Mesendoderm (in vitro differentiated cells): ENCODE results near the gene OR5B3.

Experiments
- DNase-seq: peaks from one replicate; pipeline ENCODE4 v3.0.0; 2013
- H2AK5ac ChIP-seq: 2 replicates; pipeline ENCODE4 v1.6.1; 2013; ENCODE audit warnings: low read length, inconsistent platforms
- H2BK120ac ChIP-seq: 2 replicates; pipeline ENCODE4 v1.6.1; 2013; ENCODE audit warnings: low read depth, mild to moderate bottlenecking, low read length, moderate library complexity, mixed read lengths
- H2BK15ac ChIP-seq: replicated peaks from 2 replicates; pipeline ENCODE4 v1.6.1; 2013; ENCODE audit warnings: low read depth, mild to moderate bottlenecking, moderate library complexity
- H2BK5ac ChIP-seq: 2 replicates; pipeline ENCODE4 v1.6.1; 2013; ENCODE audit warnings: low read length, inconsistent platforms
- H3K18ac ChIP-seq: 2 replicates; pipeline ENCODE4 v1.6.1; 2013; ENCODE audit warnings: mild to moderate bottlenecking, low read length, mixed read lengths
- H3K23ac ChIP-seq: one replicate; pipeline ENCODE4 v1.6.1; 2013; ENCODE audit warnings: low read length
- H3K27ac ChIP-seq: 2 replicates; pipeline ENCODE4 v1.5.1; 2013; ENCODE audit warnings: low read depth, mild to moderate bottlenecking, inconsistent platforms, low read length, moderate library complexity
- H3K27me3 ChIP-seq: 2 replicates; pipeline ENCODE4 v1.6.1; 2013; ENCODE audit warnings: low read length, control low read depth, mild to moderate bottlenecking, inconsistent platforms; ENCODE audit not compliant: insufficient read depth, poor library complexity
- H3K36me3 ChIP-seq: 2 replicates; pipeline ENCODE4 v1.6.1; 2013; ENCODE audit warnings: low read length, inconsistent platforms; ENCODE audit not compliant: control insufficient read depth, insufficient read depth
- H3K4ac ChIP-seq: one replicate; pipeline ENCODE4 v1.6.1; 2013; ENCODE audit warnings: low read depth, mild to moderate bottlenecking, low read length, moderate library complexity
- H3K4me1 ChIP-seq: 2 replicates; pipeline ENCODE4 v1.6.1; 2013; ENCODE audit warnings: low read depth, low read length, inconsistent platforms; ENCODE audit not compliant: control insufficient read depth
- H3K4me2 ChIP-seq: 2 replicates; pipeline ENCODE4 v1.6.1; 2013; ENCODE audit warnings: low read length
- H3K4me3 ChIP-seq: 2 replicates; pipeline ENCODE4 v1.5.1; 2013; ENCODE audit warnings: mild to moderate bottlenecking, low read length
- H3K56ac ChIP-seq: one replicate; pipeline ENCODE4 v1.6.1; 2013; ENCODE audit warnings: low read length
- H3K79me1 ChIP-seq: 2 replicates; pipeline ENCODE4 v1.6.1; 2013; ENCODE audit warnings: low read length, inconsistent platforms
- H3K79me2 ChIP-seq: 2 replicates; pipeline ENCODE4 v1.6.1; 2013; ENCODE audit warnings: mild to moderate bottlenecking, low read length; ENCODE audit not compliant: control insufficient read depth, insufficient read depth
- H3K9ac ChIP-seq: 2 replicates; pipeline ENCODE4 v1.6.1; 2013; ENCODE audit warnings: low read length, inconsistent platforms
- H4K5ac ChIP-seq: one replicate; pipeline ENCODE4 v1.6.1; 2013; ENCODE audit warnings: low read length
- H4K8ac ChIP-seq: one replicate; pipeline ENCODE4 v1.6.1; 2013; ENCODE audit warnings: low read depth, mild to moderate bottlenecking, control low read depth, low read length, moderate library complexity
- WGBS: extraction: QIAGEN DNeasy Blood & Tissue Kit; methylation state at CpG from one replicate; pipeline ENCODE4 v1.1.7; 2013; ENCODE audit warnings: low lambda C conversion rate, missing lambda C conversion rate; ENCODE audit not compliant: insufficient coverage; ENCODE audit errors: extremely low coverage; 5-methylcytosine and 5-hydroxymethylcytosine counted together

The OR5B3 gene

DNA sequence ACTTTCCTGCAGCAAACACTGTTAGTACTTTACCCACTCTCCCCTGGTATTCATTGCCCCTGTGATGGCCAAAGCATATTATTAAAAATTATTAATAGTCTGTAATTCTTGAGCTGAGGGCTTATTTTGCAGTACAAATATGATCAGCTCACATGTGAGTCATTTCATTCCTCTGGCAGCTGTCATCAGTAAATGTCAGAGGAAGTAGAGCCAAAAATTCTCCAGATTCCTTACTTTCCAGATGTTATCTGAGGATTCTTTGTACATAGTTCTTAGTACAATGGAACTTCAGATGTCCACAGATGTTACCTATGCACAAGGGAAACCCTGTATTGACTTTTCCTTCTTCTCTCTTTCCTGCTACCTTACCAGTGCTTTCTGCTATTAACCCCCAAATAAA is 12.5 kb downstream of the OR5B3 start:
- no peak overlapping the region for H4K8ac ChIP-seq
- no peak overlapping the region for H2BK15ac ChIP-seq
- no peak overlapping the region for H3K56ac ChIP-seq
- no peaks in the 10 kb centered on the region for H3K4me1 ChIP-seq
- H2BK5ac ChIP-seq, result no peak overlapping the region
- no peak overlapping the region for H3K18ac ChIP-seq
- H3K9ac ChIP-seq, result no peak overlapping the region
- no peak overlapping the region for H3K4ac ChIP-seq
- H3K4me3 ChIP-seq, result no peak overlapping the region
- H3K4me2 ChIP-seq, result no peak overlapping the region
- no peak overlapping the region for H2AK5ac ChIP-seq
- peak; percentile 46 for DNase-seq
- no peaks in the 10 kb centered on the region for H3K79me2 ChIP-seq
- H3K27me3 ChIP-seq, result no peaks in the 10 kb centered on the region
- no peak overlapping the region for H4K5ac ChIP-seq
- H3K36me3 ChIP-seq, result no peaks in the 10 kb centered on the region
- H3K27ac ChIP-seq, result no peak overlapping the region
- no peaks in the 10 kb centered on the region for H3K79me1 ChIP-seq
- H3K23ac ChIP-seq, result no peak overlapping the region
- no peak overlapping the region for H2BK120ac ChIP-seq

DNA sequence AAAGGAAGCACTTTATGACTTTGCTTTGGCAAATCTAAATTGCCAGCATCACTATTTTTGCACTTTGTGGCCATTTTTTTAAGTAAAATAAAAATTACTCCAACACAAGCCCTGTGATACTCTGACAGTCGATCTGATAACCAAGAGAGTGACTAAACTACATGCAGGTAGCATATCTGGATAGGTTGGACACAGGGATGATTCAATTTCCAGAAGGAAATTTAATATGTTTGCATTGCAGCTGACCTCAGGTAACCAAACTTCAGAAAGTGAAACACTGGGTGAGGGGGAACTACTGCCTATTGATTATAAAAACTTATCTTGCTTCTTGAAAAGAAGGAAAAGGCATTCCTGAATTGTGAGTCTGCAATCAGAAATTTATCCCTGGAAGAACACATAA is 13.9 kb downstream of the OR5B3 start:
- Histone ChIP-seq H2BK5ac (no peak overlapping the region), H3K56ac (no peak overlapping the region), H2BK15ac (no peak overlapping the region), H3K18ac (no peak overlapping the region), H3K36me3 (no peaks in the 10 kb centered on the region), H3K4ac (no peak overlapping the region), H3K27ac (no peak overlapping the region), H3K4me2 (no peak overlapping the region), H3K79me2 (no peaks in the 10 kb centered on the region), H2BK120ac (no peak overlapping the region), H3K27me3 (no peaks in the 10 kb centered on the region), H4K5ac (no peak overlapping the region), H3K23ac (no peak overlapping the region), H3K4me1 (no peaks in the 10 kb centered on the region), H3K79me1 (no peaks in the 10 kb centered on the region), H2AK5ac (no peak overlapping the region), H3K9ac (no peak overlapping the region), H4K8ac (no peak overlapping the region), H3K4me3 (no peak overlapping the region)
- no peak for DNase-seq
- WGBS, result no CpG with 5 or more reads among the region's 1 CpG

DNA sequence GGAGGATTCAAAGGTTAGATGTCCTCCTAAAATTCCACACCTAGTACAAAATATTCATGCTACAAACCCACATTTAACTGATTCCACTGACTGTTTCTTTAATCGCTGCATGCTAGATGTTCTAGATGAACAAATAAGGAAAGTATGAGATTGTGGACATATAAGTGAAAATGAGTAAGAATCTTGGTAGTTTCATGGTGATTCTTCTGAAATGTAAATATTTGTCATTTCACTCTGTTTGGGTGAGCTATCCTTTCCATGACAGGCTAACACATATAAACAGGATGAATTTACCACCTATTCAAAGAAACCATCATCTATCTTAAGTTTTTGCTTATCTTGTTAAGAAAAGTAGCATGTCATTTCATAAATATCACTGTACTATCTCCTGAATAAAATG is 14.8 kb downstream of the OR5B3 start:
- H2BK5ac ChIP-seq, result no peak overlapping the region
- no peak overlapping the region for H4K8ac ChIP-seq
- H3K18ac ChIP-seq, result no peak overlapping the region
- H3K27me3 ChIP-seq, result no peaks in the 10 kb centered on the region
- H3K9ac ChIP-seq, result no peak overlapping the region
- DNase-seq, result no peak
- no peak overlapping the region for H3K4me3 ChIP-seq
- H3K4me1 ChIP-seq, result no peaks in the 10 kb centered on the region
- no CpG with 5 or more reads among the region's 1 CpG for WGBS
- H3K23ac ChIP-seq, result no peak overlapping the region
- no peak overlapping the region for H2BK15ac ChIP-seq
- no peak overlapping the region for H2AK5ac ChIP-seq
- no peak overlapping the region for H3K4ac ChIP-seq
- H3K79me2 ChIP-seq, result no peaks in the 10 kb centered on the region
- no peak overlapping the region for H3K4me2 ChIP-seq
- H2BK120ac ChIP-seq, result no peak overlapping the region
- H3K56ac ChIP-seq, result no peak overlapping the region
- H3K79me1 ChIP-seq, result no peaks in the 10 kb centered on the region
- no peaks in the 10 kb centered on the region for H3K36me3 ChIP-seq
- no peak overlapping the region for H3K27ac ChIP-seq
- H4K5ac ChIP-seq, result no peak overlapping the region

DNA sequence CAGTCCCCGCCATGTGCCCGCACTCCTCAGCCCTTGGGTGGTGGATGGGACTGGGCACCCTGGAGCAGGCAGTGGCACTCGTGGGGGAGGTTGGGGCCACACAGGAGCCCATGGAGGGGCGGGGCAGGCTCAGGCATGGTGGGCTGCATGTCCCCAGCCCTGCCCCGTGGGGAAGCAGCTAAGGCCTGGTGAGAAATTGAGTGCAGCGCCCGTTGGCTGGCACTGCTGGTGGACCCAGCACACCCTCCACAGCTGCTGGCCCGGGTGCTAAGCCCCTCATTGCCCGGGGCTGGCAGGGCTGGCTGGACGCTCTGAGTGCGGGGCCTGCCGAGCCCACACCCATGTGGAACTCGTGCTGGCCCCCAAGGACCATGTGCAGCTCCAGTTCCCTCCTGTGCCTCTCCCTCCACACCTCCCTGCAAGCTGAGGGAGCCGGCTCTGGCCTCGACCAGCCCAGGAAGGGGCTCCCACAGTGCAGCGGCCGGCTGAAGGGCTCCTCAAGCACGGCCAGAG is 16.1 kb downstream of the OR5B3 start:
- no peak overlapping the region for H4K5ac ChIP-seq
- H3K27me3 ChIP-seq, result no peaks in the 10 kb centered on the region
- no peak overlapping the region for H2BK120ac ChIP-seq
- no CpG with 5 or more reads among the region's 18 CpGs for WGBS
- no peak overlapping the region for H3K18ac ChIP-seq
- no peak overlapping the region for H3K4me2 ChIP-seq
- H4K8ac ChIP-seq, result no peak overlapping the region
- no peak overlapping the region for H3K27ac ChIP-seq
- no peaks in the 10 kb centered on the region for H3K79me1 ChIP-seq
- H3K4me3 ChIP-seq, result no peak overlapping the region
- H3K36me3 ChIP-seq, result no peaks in the 10 kb centered on the region
- no peak overlapping the region for H3K9ac ChIP-seq
- H3K4ac ChIP-seq, result no peak overlapping the region
- H2BK5ac ChIP-seq, result no peak overlapping the region
- no peak overlapping the region for H2AK5ac ChIP-seq
- H3K56ac ChIP-seq, result no peak overlapping the region
- no peak for DNase-seq
- no peak overlapping the region for H3K23ac ChIP-seq
- H3K79me2 ChIP-seq, result no peaks in the 10 kb centered on the region
- no peaks in the 10 kb centered on the region for H3K4me1 ChIP-seq
- H2BK15ac ChIP-seq, result no peak overlapping the region

DNA sequence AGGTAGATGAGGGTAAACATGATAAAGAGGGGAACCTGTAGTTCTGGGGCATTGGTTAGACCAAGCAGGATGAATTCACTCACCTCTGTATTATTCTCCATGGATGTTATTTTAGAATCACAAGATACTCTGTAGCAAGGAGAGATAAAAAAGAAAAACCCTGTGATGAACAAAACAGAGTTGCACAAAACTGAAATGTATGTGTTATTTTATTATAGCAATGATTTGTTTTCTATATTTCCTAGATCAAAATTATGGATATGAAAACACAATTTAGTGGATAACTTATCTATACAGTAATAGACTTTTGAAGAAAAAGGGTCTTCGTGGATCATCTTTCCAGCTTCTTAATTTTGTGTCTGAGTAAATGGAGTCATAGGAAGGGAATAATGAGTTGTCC is 47.7 kb downstream of the OR5B3 start, which contains the start of gene OR5B17:
OR5B17 (minus strand) TSS at position 101 of the 400 bp plus-strand sequence; CDS start at position 101, 0 bp downstream.
- Histone ChIP-seq H3K36me3 (no peaks in the 10 kb centered on the region), H3K79me2 (no peaks in the 10 kb centered on the region), H2AK5ac (no peak within 1 kb of the TSS), H3K56ac (no peak within 1 kb of the TSS), H4K5ac (no peak within 1 kb of the TSS), H3K27ac (no peak within 1 kb of the TSS), H3K23ac (no peak within 1 kb of the TSS), H2BK120ac (no peak within 1 kb of the TSS), H3K79me1 (no peaks in the 10 kb centered on the region), H3K4me2 (no peak within 1 kb of the TSS), H3K4me3 (no peak within 1 kb of the TSS), H3K18ac (no peak within 1 kb of the TSS), H3K4me1 (no peaks in the 10 kb centered on the region), H3K27me3 (no peaks in the 10 kb centered on the region), H4K8ac (no peak within 1 kb of the TSS), H3K9ac (no peak within 1 kb of the TSS), H2BK15ac (no peak within 1 kb of the TSS), H2BK5ac (no peak within 1 kb of the TSS), H3K4ac (no peak within 1 kb of the TSS)
- no CpG with 5 or more reads among the region's 1 CpG for WGBS
- DNase-seq, result no peak

DNA sequence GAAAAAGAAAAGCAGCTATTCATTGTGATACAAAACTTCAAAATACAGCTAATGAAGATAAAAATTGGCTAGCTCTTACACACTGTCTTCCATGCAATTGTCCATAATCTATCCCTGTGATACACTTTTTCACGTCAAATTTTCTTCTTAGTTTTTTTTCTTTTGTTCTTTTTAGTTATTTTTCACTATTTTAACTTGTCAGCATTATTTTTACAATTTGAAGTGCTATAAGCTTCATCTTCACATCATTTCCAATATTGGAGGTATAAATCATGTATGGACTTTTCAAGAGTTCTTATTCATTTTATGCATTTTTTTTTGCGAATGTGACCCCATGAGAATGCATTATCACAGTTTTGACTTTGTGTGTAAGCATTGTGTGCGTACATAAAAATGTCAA is 51.9 kb downstream of the OR5B3 start:
- H3K4me2 ChIP-seq, result no peak overlapping the region
- H3K9ac ChIP-seq, result no peak overlapping the region
- no peaks in the 10 kb centered on the region for H3K79me1 ChIP-seq
- no peak overlapping the region for H4K5ac ChIP-seq
- H2BK5ac ChIP-seq, result no peak overlapping the region
- no peak overlapping the region for H2BK120ac ChIP-seq
- no peaks in the 10 kb centered on the region for H3K79me2 ChIP-seq
- no peak overlapping the region for H3K4ac ChIP-seq
- H3K23ac ChIP-seq, result no peak overlapping the region
- WGBS, result no CpG with 5 or more reads among the region's 3 CpGs
- H3K4me1 ChIP-seq, result no peaks in the 10 kb centered on the region
- H2BK15ac ChIP-seq, result no peak overlapping the region
- no peak for DNase-seq
- H3K36me3 ChIP-seq, result no peaks in the 10 kb centered on the region
- H3K4me3 ChIP-seq, result no peak overlapping the region
- no peak overlapping the region for H3K18ac ChIP-seq
- H3K27me3 ChIP-seq, result no peaks in the 10 kb centered on the region
- H4K8ac ChIP-seq, result no peak overlapping the region
- no peak overlapping the region for H3K27ac ChIP-seq
- no peak overlapping the region for H3K56ac ChIP-seq
- no peak overlapping the region for H2AK5ac ChIP-seq
